ENCODE measurements around the gene OR4K2.

OR4K2 gene

DNA sequence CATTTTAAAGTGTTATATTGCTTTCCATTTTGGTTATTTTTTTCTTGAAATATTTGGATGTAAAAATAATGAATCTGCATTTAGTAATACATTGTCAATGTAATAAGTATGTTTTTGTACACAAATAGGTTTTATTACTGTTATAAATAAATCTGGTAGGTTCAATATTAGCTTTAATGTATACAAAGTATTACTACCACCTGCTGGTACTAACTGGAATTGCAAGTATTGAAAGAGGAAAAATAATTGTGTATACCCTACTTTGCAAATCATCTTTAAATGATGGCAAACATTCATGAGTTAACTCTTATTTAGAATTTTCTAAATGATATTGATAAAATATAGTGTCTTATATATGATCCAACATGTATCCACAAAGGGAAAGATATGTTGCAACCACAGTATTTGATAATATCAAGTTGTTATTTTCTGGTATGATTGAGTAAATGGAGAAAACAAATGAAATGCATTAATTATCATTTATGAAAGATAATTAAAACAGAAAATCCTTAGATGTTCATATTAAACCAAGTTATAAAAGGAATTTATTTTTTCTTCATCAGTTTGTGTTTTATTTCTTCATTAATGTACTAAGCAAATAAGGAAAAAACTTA is 3.2 kb downstream of the OR4K2 start:
- TF ChIP-seq, protein P1, sequence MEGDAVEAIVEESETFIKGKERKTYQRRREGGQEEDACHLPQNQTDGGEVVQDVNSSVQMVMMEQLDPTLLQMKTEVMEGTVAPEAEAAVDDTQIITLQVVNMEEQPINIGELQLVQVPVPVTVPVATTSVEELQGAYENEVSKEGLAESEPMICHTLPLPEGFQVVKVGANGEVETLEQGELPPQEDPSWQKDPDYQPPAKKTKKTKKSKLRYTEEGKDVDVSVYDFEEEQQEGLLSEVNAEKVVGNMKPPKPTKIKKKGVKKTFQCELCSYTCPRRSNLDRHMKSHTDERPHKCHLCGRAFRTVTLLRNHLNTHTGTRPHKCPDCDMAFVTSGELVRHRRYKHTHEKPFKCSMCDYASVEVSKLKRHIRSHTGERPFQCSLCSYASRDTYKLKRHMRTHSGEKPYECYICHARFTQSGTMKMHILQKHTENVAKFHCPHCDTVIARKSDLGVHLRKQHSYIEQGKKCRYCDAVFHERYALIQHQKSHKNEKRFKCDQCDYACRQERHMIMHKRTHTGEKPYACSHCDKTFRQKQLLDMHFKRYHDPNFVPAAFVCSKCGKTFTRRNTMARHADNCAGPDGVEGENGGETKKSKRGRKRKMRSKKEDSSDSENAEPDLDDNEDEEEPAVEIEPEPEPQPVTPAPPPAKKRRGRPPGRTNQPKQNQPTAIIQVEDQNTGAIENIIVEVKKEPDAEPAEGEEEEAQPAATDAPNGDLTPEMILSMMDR (IDR thresholded peaks at IDR 0.05; ENCODE audit: low read depth, low read length, missing control alignments) = no peak
- H3K4me3 ChIP-seq (ENCODE audit: low read depth, low read length) = no peak overlapping the region
- in situ Hi-C loops (cut with HindIII; ENCODE audit: low sequenced_read_pairs) = no loop called here
- no peak for DNase-seq (ENCODE audit: low read depth)

DNA sequence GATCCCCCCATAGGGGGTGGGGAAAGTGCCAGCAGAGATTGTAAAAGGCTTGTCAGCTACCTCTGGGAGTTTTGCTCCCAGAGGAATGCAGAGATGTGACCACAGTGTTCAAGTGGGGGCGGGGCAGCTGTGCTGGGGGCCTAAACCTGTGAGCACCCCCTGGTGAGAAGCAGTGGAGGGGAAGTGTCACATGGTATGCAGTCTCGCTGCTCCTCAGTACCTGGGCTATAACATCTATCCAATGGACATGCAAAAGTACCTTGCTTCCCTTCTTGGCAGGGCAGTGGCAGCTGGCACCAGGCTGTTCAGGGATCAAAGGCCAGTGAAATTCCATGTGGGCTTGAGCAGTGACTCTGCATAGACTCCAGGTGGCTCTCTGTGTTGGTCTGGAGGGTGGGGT is 20.3 kb downstream of the OR4K2 start:
- in situ Hi-C loops (cut with HindIII; ENCODE audit: low sequenced_read_pairs) = no loop called here
- TF ChIP-seq, protein P1 (IDR thresholded peaks at IDR 0.05; ENCODE audit: low read depth, low read length, missing control alignments) = no peak
- H3K4me3 ChIP-seq (ENCODE audit: low read depth, low read length) = no peak overlapping the region
- no peak for DNase-seq (ENCODE audit: low read depth)

DNA sequence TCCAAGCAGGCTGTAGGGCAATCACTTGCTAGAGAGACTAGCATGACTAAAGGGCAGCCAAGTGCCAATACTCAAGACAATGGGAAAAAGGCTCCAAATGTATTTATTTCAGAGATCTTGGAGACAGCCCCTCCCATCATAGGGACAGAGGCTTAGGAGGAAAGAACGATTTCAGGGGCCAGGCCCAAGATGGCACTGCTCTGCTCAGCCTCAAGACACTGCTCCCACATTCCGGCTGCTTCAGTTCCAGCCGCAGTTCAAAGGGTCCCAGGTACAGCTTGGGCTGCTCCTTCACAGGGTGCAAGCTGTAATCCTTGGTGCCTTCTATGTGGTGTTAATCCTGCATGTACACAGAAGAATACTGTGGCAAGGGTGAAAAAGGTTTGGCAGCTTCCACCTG is 26.1 kb downstream of the OR4K2 start:
- in situ Hi-C loops (cut with HindIII; ENCODE audit: low sequenced_read_pairs) = no loop called here
- TF ChIP-seq, protein P1 (IDR thresholded peaks at IDR 0.05; ENCODE audit: low read depth, low read length, missing control alignments) = no peak
- H3K4me3 ChIP-seq (ENCODE audit: low read depth, low read length) = no peak overlapping the region
- no peak for DNase-seq (ENCODE audit: low read depth)

DNA sequence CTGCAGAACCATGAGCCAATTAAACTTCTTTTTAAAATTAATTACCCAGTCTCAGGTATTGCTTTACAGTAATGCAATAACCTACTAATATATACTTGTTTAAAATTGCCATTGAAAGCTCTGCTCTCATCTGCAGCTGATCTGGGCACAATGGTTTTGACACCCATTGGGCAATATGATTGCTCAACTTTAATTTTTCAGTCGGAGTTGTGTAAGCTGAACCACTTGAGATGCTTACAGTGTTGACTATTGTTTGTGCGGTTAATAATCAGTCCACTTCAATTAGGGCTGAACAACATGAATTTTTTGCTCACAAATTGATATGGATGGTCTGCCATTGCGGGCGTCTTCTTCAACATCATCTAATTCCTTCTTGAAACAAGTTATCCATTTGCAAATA is 27.5 kb downstream of the OR4K2 start:
- TF ChIP-seq, protein P1 (IDR thresholded peaks at IDR 0.05; ENCODE audit: low read depth, low read length, missing control alignments) = no peak
- DNase-seq (ENCODE audit: low read depth) = no peak
- in situ Hi-C loops (cut with HindIII; ENCODE audit: low sequenced_read_pairs) = no loop called here
- no peak overlapping the region for H3K4me3 ChIP-seq (ENCODE audit: low read depth, low read length)

DNA sequence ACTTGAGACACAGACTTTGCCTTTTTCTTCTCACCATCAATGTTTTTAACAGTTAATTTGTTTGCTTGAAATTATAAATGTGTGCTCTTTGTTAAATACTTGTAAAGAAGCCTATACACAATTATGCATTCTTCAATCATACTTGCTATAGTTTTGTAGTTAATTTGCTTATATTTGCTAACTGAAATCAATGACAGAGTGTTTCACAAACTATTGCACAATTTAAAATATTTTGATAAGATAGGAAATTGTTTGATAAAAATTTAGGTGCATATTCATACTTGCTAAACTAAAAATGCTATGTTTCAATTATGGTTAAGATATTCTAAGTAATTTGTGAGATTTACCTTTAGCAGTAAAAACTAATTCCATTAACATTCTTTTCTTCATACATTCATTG is 31.7 kb downstream of the OR4K2 start:
- in situ Hi-C loops (cut with HindIII; ENCODE audit: low sequenced_read_pairs) = no loop called here
- no peak for DNase-seq (ENCODE audit: low read depth)
- no peak overlapping the region for H3K4me3 ChIP-seq (ENCODE audit: low read depth, low read length)
- TF ChIP-seq, protein P1 (IDR thresholded peaks at IDR 0.05; ENCODE audit: low read depth, low read length, missing control alignments) = no peak

DNA sequence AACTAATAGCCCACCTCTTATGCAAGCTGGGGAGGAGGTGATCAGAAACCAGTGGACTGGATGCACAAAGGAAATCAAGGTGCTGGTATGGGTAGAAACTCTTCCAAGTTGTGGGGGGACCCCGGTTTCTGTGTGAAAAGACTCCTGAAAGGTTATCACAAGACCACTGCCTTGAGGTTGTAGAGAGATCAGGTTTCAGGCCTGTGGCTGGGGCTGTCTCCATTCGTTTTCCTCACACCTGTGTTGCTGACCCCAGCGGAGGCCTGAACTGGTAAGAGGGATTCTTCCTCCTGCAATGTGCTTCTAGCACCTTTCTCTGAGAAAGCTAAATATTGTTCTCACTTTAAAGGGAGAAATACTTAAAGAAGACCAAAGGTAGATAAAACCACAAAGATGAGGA is 36.2 kb downstream of the OR4K2 start:
- H3K4me3 ChIP-seq (ENCODE audit: low read depth, low read length) = no peak overlapping the region
- TF ChIP-seq, protein P1 (IDR thresholded peaks at IDR 0.05; ENCODE audit: low read depth, low read length, missing control alignments) = no peak
- in situ Hi-C loops (cut with HindIII; ENCODE audit: low sequenced_read_pairs) = no loop called here
- no peak for DNase-seq (ENCODE audit: low read depth)
